IMR-90 (cell line): ENCODE measurements around the gene TM4SF1. TPM values are rescaled to one million over a fixed set of nuclear protein-coding genes. Genes with fewer than 3 reads are reported as not detected.

Experiments used
- ATAC-seq: fragments of 200-7000 bp; cut with Tn5 transposase; 2 replicates; pipeline ENCODE4 v1.9.1; 2020; ENCODE audit warnings: low read depth, mild to moderate bottlenecking, moderate library complexity
- BruUV-seq: library from RNA; stranded (reverse); fragments of 400-500 nt; replicated peaks from 2 replicates; lab custom pipeline; 2021; lab: Mats Ljungman, UMichigan
- CTCF ChIA-PET: fragments of 300-600 bp; formaldehyde crosslinking; extraction: SDS; loops from one replicate; lab custom pipeline; 2021; ENCODE audit warnings: antibody characterized with exemption; lab: Yijun Ruan, JAX
- POLR2A ChIA-PET: fragments of 300-600 bp; sonication (Branson Sonifier 250); formaldehyde crosslinking; loops from one replicate; lab custom pipeline; 2022; ENCODE audit warnings: antibody characterized with exemption; ENCODE audit not compliant: unreplicated experiment; lab: Charles Lee
- DNase-seq: peaks from one replicate; pipeline ENCODE4 v3.0.0; 2013
- H2AFZ ChIP-seq: replicated peaks from 2 replicates; pipeline ENCODE3; 2013; ENCODE audit warnings: low read length, mild to moderate bottlenecking; ENCODE audit not compliant: poor library complexity
- H2AK5ac ChIP-seq: 2 replicates; pipeline ENCODE4 v1.6.1; 2013; ENCODE audit warnings: low read depth, low read length, inconsistent platforms
- H2AK9ac ChIP-seq: replicated peaks from 2 replicates; pipeline ENCODE3; 2013; ENCODE audit warnings: mild to moderate bottlenecking, low read depth, low read length, moderate library complexity; ENCODE audit not compliant: poor library complexity
- H2BK120ac ChIP-seq: 2 replicates; pipeline ENCODE4 v1.6.1; 2013; ENCODE audit warnings: low read depth, low read length, inconsistent platforms
- H2BK15ac ChIP-seq: 3 replicates; pipeline ENCODE4 v1.6.1; 2013; ENCODE audit warnings: low read depth, low read length, inconsistent platforms
- H2BK20ac ChIP-seq: 2 replicates; pipeline ENCODE4 v1.6.1; 2013; ENCODE audit warnings: low read depth, mild to moderate bottlenecking, inconsistent platforms, low read length, moderate library complexity
- H2BK5ac ChIP-seq: 2 replicates; pipeline ENCODE4 v1.6.1; 2013; ENCODE audit warnings: mild to moderate bottlenecking, low read depth, low read length, inconsistent platforms; ENCODE audit not compliant: poor library complexity, severe bottlenecking
- H3K14ac ChIP-seq: replicated peaks from 2 replicates; pipeline ENCODE4 v1.6.1; 2013; ENCODE audit warnings: low read depth, low read length, inconsistent platforms
- H3K18ac ChIP-seq: 2 replicates; pipeline ENCODE4 v1.6.1; 2013; ENCODE audit warnings: low read depth, low read length, control low read depth
- H3K23ac ChIP-seq: 2 replicates; pipeline ENCODE4 v1.6.1; 2013; ENCODE audit warnings: low read depth, low read length, inconsistent platforms
- H3K27ac ChIP-seq: 2 replicates; pipeline ENCODE4 v1.5.1; 2013; ENCODE audit warnings: mild to moderate bottlenecking, control low read depth, low read length; ENCODE audit not compliant: insufficient read depth
- H3K27me3 ChIP-seq: 2 replicates; pipeline ENCODE4 v1.6.1; 2013; ENCODE audit warnings: low read length; ENCODE audit not compliant: control insufficient read depth, insufficient read depth
- H3K36me3 ChIP-seq: 2 replicates; pipeline ENCODE4 v1.6.1; 2013; ENCODE audit warnings: low read length, mixed read lengths; ENCODE audit not compliant: control insufficient read depth, insufficient read depth
- H3K4ac ChIP-seq: 2 replicates; pipeline ENCODE4 v1.6.1; 2013; ENCODE audit warnings: low read depth, low read length, inconsistent platforms
- H3K4me1 ChIP-seq: 2 replicates; pipeline ENCODE4 v1.6.1; 2013; ENCODE audit warnings: low read length, mixed read lengths; ENCODE audit not compliant: control insufficient read depth, insufficient read depth
- H3K4me2 ChIP-seq: 2 replicates; pipeline ENCODE4 v1.6.1; 2013; ENCODE audit warnings: low read depth, mild to moderate bottlenecking, control low read depth, low read length, moderate library complexity
- H3K4me3 ChIP-seq: 2 replicates; pipeline ENCODE4 v1.5.1; 2013; ENCODE audit warnings: low read depth, mild to moderate bottlenecking, control low read depth, low read length, moderate library complexity; ENCODE audit not compliant: insufficient read depth
- H3K56ac ChIP-seq: 2 replicates; pipeline ENCODE4 v1.6.1; 2013; ENCODE audit warnings: low read length, inconsistent platforms; ENCODE audit not compliant: insufficient read depth; ENCODE audit errors: extremely low read depth
- H3K79me1 ChIP-seq, 2 experiments: 2 replicates each; pipeline ENCODE4 v1.6.1; 2013; ENCODE audit warnings: low read length in 2 of 2, inconsistent platforms in 1 of 2, low read depth in 1 of 2
- H3K9ac ChIP-seq: 2 replicates; pipeline ENCODE4 v1.6.1; 2013; ENCODE audit warnings: low read depth, low read length, control low read depth
- H3K9me1 ChIP-seq: 2 replicates; pipeline ENCODE4 v1.6.1; 2013; ENCODE audit warnings: low read length, inconsistent platforms; ENCODE audit not compliant: insufficient read depth
- H3K9me3 ChIP-seq: 2 replicates; pipeline ENCODE4 v1.6.1; 2013; ENCODE audit warnings: low read length; ENCODE audit not compliant: control insufficient read depth, insufficient read depth
- H4K20me1 ChIP-seq: 2 replicates; pipeline ENCODE4 v1.6.1; 2013; ENCODE audit warnings: low read length, inconsistent platforms; ENCODE audit not compliant: insufficient read depth
- H4K5ac ChIP-seq: 2 replicates; pipeline ENCODE4 v1.6.1; 2013; ENCODE audit warnings: mild to moderate bottlenecking, low read depth, low read length, control low read depth
- H4K8ac ChIP-seq, 2 experiments: 2 replicates each; pipeline ENCODE4 v1.6.1; 2013; ENCODE audit warnings: low read depth in 2 of 2, low read length in 2 of 2, control low read depth in 1 of 2, inconsistent platforms in 1 of 2
- H4K91ac ChIP-seq: 2 replicates; pipeline ENCODE4 v1.6.1; 2013; ENCODE audit warnings: low read depth, low read length, inconsistent platforms; ENCODE audit not compliant: insufficient read depth
- BHLHE40 ChIP-seq: fragments of 150-350 bp; IDR thresholded peaks from 2 replicates; pipeline ENCODE4 v1.6.1; 2016; ENCODE audit warnings: mild to moderate bottlenecking, low read depth, low read length
- CEBPB ChIP-seq: IDR thresholded peaks from 2 replicates; pipeline ENCODE4 v1.6.1; 2012; ENCODE audit warnings: low read depth, low read length, improper control_type of control experiment
- CHD1 ChIP-seq: IDR thresholded peaks from 2 replicates; pipeline ENCODE4 v1.6.1; 2012; ENCODE audit warnings: low read depth, low read length, improper control_type of control experiment
- CTCF ChIP-seq: conservative IDR thresholded peaks from 2 replicates; pipeline ENCODE4 v1.5.1; 2012; ENCODE audit warnings: mild to moderate bottlenecking, low read depth, low read length, improper control_type of control experiment
- FOS ChIP-seq: fragments of 150-350 bp; IDR thresholded peaks from 2 replicates; pipeline ENCODE4 v1.6.1; 2016; ENCODE audit warnings: low read depth, low read length
- MAFK ChIP-seq: IDR thresholded peaks from 2 replicates; pipeline ENCODE4 v1.6.1; 2012; ENCODE audit warnings: low read depth, low read length, improper control_type of control experiment
- MAZ ChIP-seq: IDR thresholded peaks from 2 replicates; pipeline ENCODE4 v1.6.1; 2012; ENCODE audit warnings: low read depth, mild to moderate bottlenecking, low read length, improper control_type of control experiment, moderate library complexity, borderline replicate concordance
- MXI1 ChIP-seq: IDR thresholded peaks from 2 replicates; pipeline ENCODE4 v1.6.1; 2012; ENCODE audit warnings: low read depth, mild to moderate bottlenecking, low read length, moderate library complexity, borderline replicate concordance
- NFE2L2 ChIP-seq: fragments of 150-350 bp; IDR thresholded peaks from 2 replicates; pipeline ENCODE4 v1.6.1; 2016; ENCODE audit warnings: low read depth, mild to moderate bottlenecking, low read length
- POLR2A ChIP-seq: IDR thresholded peaks from 2 replicates; pipeline ENCODE4 v1.6.1; 2012; ENCODE audit warnings: mild to moderate bottlenecking, low read depth, low read length
- RAD21 ChIP-seq: IDR thresholded peaks from 2 replicates; pipeline ENCODE4 v1.6.1; 2012; ENCODE audit warnings: low read length, improper control_type of control experiment
- RCOR1 ChIP-seq: IDR thresholded peaks from 2 replicates; pipeline ENCODE4 v1.6.1; 2012; ENCODE audit warnings: mild to moderate bottlenecking, low read length, improper control_type of control experiment; ENCODE audit not compliant: insufficient replicate concordance
- RFX5 ChIP-seq: IDR thresholded peaks from 2 replicates; pipeline ENCODE4 v1.8.0; 2012; ENCODE audit warnings: low read depth, mild to moderate bottlenecking, low read length, moderate library complexity
- SMC3 ChIP-seq: fragments of 150-350 bp; IDR thresholded peaks from 2 replicates; pipeline ENCODE4 v1.6.1; 2016; ENCODE audit warnings: low read depth, mild to moderate bottlenecking, antibody characterized with exemption, low read length, moderate library complexity
- WGBS, 2 experiments: methylation state at CpG; one replicate each; pipeline versions ENCODE4 v1.1.5 to v1.1.7; 2013; ENCODE audit warnings: missing lambda C conversion rate in 2 of 2; ENCODE audit not compliant: insufficient read length in 1 of 2; ENCODE audit errors: extremely low coverage in 2 of 2; 5-methylcytosine and 5-hydroxymethylcytosine counted together
- dilution Hi-C: fragments of 300-500 bp; cut with HindIII; formaldehyde crosslinking; loops from one replicate; pipeline ENCODE4 v1.14.3; 2018; ENCODE audit warnings: low sequenced_read_pairs; ENCODE audit not compliant: unreplicated experiment
- in situ Hi-C: fragments of 300-500 bp; cut with MboI; formaldehyde crosslinking; loops from 3 replicates; pipeline ENCODE4 v1.14.3; 2019; ENCODE audit warnings: low sequenced_read_pairs, inconsistent platforms, mixed read lengths
- intact Hi-C: fragments of 100-400 bp; cut with micrococcal nuclease; formaldehyde crosslinking; loops from 2 replicates; pipeline ENCODE4 v1.10.0; 2022
- polyA plus RNA-seq, 3 experiments: library from polyadenylated mRNA; depleted of rRNA; stranded (reverse); fragments of >200 nt; gene quantifications; 2 replicates each; pipeline ENCODE4 v1.2.3, GENCODE V29; 2012; ENCODE audit warnings: low replicate concordance in 1 of 3
- total RNA-seq: library from RNA; depleted of rRNA; stranded (reverse); fragments of >200 nt; gene quantifications from 2 replicates; pipeline ENCODE4 v1.2.3, GENCODE V29; 2012
- TF ChIP-seq, protein P1 (sequence below): fragments of 150-350 bp; IDR thresholded peaks from 2 replicates; pipeline ENCODE4 v1.6.1; 2016; ENCODE audit warnings: low read depth, mild to moderate bottlenecking, low read length, moderate library complexity, borderline replicate concordance
- TF ChIP-seq, protein P2 (sequence below): fragments of 150-350 bp; IDR thresholded peaks from 2 replicates; pipeline ENCODE4 v1.6.1; 2017; ENCODE audit warnings: mild to moderate bottlenecking, antibody characterized with exemption, low read length, low read depth

The TM4SF1 gene
- total and polyA plus RNA-seq, 2 of the 4 experiments (the other 2 are of a cell fraction) = 232 to 302 TPM

GRCh38 chr3:149384911-149385321 lies 7.5 kb upstream of the TM4SF1 start:
- peaks cover 41% of the 10 kb centered on the region for H3K9me1 ChIP-seq
- DNase-seq = peak; percentile 91
- intact Hi-C loops = no loop called here
- no peak overlapping the region; the same call in 1 of the 2 replicates for H3K56ac ChIP-seq
- ATAC-seq = no peak
- peak overlapping the region; percentile 6 for H2AFZ ChIP-seq
- peak overlapping the region; percentile 51 for H2AK9ac ChIP-seq
- H2BK15ac ChIP-seq = peak overlapping the region; percentile 88; the same call in 2 of the 3 replicates
- H3K4ac ChIP-seq = peak overlapping the region; percentile 88
- peak overlapping the region; percentile 5 to 46; a peak in 2 of 4 replicates for H4K8ac ChIP-seq
- ChIA-PET POLR2A (no interaction called here), CTCF (interaction anchor here (1.4 kb wide), 1 partner anchor 95 kb away, joined by 4 read pairs; no protein-coding TSS in a partner anchor)
- H4K20me1 ChIP-seq = no peaks in the 10 kb centered on the region; the same call in 1 of the 2 replicates
- peak overlapping the region; percentile 78 for H2BK5ac ChIP-seq
- BruUV-seq = no TSS peak
- peak overlapping the region; percentile 55 for H3K23ac ChIP-seq
- peak overlapping the region; percentile 85 for H2BK120ac ChIP-seq
- peak overlapping the region; percentile 89 for H4K91ac ChIP-seq
- TF ChIP-seq SMC3 (no peak), CEBPB (peak; percentile 77), POLR2A (no peak; the same call in 1 of the 2 replicates), FOS (peak; percentile 34; the same call in 1 of the 2 replicates), BHLHE40 (peak; percentile 64), MXI1 (no peak), CHD1 (no peak), MAZ (no peak), MAFK (no peak), RCOR1 (no peak), NFE2L2 (peak; percentile 59; the same call in 1 of the 2 replicates), RFX5 (no peak), CTCF (no peak), RAD21 (no peak)
- TF ChIP-seq, protein P1, sequence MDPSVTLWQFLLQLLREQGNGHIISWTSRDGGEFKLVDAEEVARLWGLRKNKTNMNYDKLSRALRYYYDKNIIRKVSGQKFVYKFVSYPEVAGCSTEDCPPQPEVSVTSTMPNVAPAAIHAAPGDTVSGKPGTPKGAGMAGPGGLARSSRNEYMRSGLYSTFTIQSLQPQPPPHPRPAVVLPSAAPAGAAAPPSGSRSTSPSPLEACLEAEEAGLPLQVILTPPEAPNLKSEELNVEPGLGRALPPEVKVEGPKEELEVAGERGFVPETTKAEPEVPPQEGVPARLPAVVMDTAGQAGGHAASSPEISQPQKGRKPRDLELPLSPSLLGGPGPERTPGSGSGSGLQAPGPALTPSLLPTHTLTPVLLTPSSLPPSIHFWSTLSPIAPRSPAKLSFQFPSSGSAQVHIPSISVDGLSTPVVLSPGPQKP = no peak
- TF ChIP-seq, protein P2, sequence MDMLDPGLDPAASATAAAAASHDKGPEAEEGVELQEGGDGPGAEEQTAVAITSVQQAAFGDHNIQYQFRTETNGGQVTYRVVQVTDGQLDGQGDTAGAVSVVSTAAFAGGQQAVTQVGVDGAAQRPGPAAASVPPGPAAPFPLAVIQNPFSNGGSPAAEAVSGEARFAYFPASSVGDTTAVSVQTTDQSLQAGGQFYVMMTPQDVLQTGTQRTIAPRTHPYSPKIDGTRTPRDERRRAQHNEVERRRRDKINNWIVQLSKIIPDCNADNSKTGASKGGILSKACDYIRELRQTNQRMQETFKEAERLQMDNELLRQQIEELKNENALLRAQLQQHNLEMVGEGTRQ = 0 out of 2 replicates have a peak, but pooled peaks have one; percentile 28
- H2AK5ac ChIP-seq = peak overlapping the region; percentile 73
- no peak overlapping the region for H3K9ac ChIP-seq
- peak overlapping the region; percentile 90 for H2BK20ac ChIP-seq
- dilution Hi-C loops = no loop called here
- in situ Hi-C loops = no loop called here
- 66% methylated on average over 4 of the region's 6 CpGs; no CpG with 5 or more reads in 1 of the 2 experiments for WGBS, 2 experiments
- H3K18ac ChIP-seq = peak overlapping the region; percentile 10
- peak overlapping the region; percentile 58; the same call in 1 of the 2 replicates for H4K5ac ChIP-seq
- H3K79me1 ChIP-seq = peaks cover 0 to 40% of the 10 kb centered on the region in 2 experiments; a peak in 2 of 4 replicates
- peak overlapping the region; percentile 41 for H3K27ac ChIP-seq
- H3K27me3 ChIP-seq = no peaks in the 10 kb centered on the region
- H3K36me3 ChIP-seq = no peaks in the 10 kb centered on the region
- no peak overlapping the region for H3K4me2 ChIP-seq
- no peaks in the 10 kb centered on the region for H3K9me3 ChIP-seq
- peaks cover 33% of the 10 kb centered on the region for H3K4me1 ChIP-seq
- no peak overlapping the region for H3K4me3 ChIP-seq
- peak overlapping the region; percentile 82 for H3K14ac ChIP-seq
